ENCODE measurements around the gene SORCS2.

SORCS2 gene

GRCh38 chr4:7660176-7661039 is 468.1 kb downstream of the SORCS2 start:
- no peak overlapping the region for H3K4me2 ChIP-seq (ENCODE audit: low read length)
- H3K4me1 ChIP-seq (ENCODE audit: control insufficient read depth, low read length) = no peaks in the 10 kb centered on the region
- TF ChIP-seq CTCF (IDR thresholded peaks at IDR 0.05; ENCODE audit: low read depth, low read length, poor library complexity, severe bottlenecking) (no peak), EZH2phosphoT487 (IDR thresholded peaks at IDR 0.05; ENCODE audit: borderline replicate concordance, low read length) (no peak)

GRCh38 chr4:7661066-7661748 is 468.9 kb downstream of the SORCS2 start:
- no peaks in the 10 kb centered on the region for H4K20me1 ChIP-seq (ENCODE audit: control insufficient read depth, insufficient read depth, low read depth, low read length)
- H3K36me3 ChIP-seq (ENCODE audit: control insufficient read depth, low read length) = no peaks in the 10 kb centered on the region
- H3K27ac ChIP-seq (ENCODE audit: low read depth, low read length) = no peak overlapping the region
- no peaks in the 10 kb centered on the region for H3K4me1 ChIP-seq (ENCODE audit: control insufficient read depth, low read length)
- H3K27me3 ChIP-seq (ENCODE audit: control insufficient read depth, low read length) = no peaks in the 10 kb centered on the region
- no peaks in the 10 kb centered on the region for H3K79me2 ChIP-seq (ENCODE audit: control insufficient read depth, low read length)
- H3K4me2 ChIP-seq (ENCODE audit: low read length) = no peak overlapping the region
- no peaks in the 10 kb centered on the region for H3K9me3 ChIP-seq (ENCODE audit: control insufficient read depth, insufficient read depth, low read length)
- TF ChIP-seq CTCF (IDR thresholded peaks at IDR 0.05; ENCODE audit: low read depth, low read length, poor library complexity, severe bottlenecking) = no peak
- TF ChIP-seq EZH2phosphoT487 (IDR thresholded peaks at IDR 0.05; ENCODE audit: borderline replicate concordance, low read length) = no peak
- H3K9me2 ChIP-seq (replicated peaks; ENCODE audit: control insufficient read depth, low read length) = no peaks in the 10 kb centered on the region
- H3K4me3 ChIP-seq (ENCODE audit: low read length) = no peak overlapping the region
- H3F3A ChIP-seq (ENCODE audit: control insufficient read depth, insufficient read depth) = no peaks in the 10 kb centered on the region

More at GRCh38 chr4:7660176-7661039, 468.1 kb downstream of the SORCS2 start:
- H3K27me3 ChIP-seq (ENCODE audit: control insufficient read depth, low read length) = no peaks in the 10 kb centered on the region
- no peak overlapping the region for H3K4me3 ChIP-seq (ENCODE audit: low read length)
- no peaks in the 10 kb centered on the region for H4K20me1 ChIP-seq (ENCODE audit: control insufficient read depth, insufficient read depth, low read depth, low read length)
- H3K79me2 ChIP-seq (ENCODE audit: control insufficient read depth, low read length) = no peaks in the 10 kb centered on the region
- no peaks in the 10 kb centered on the region for H3K9me3 ChIP-seq (ENCODE audit: control insufficient read depth, insufficient read depth, low read length)
- H3K36me3 ChIP-seq (ENCODE audit: control insufficient read depth, low read length) = no peaks in the 10 kb centered on the region
- no peaks in the 10 kb centered on the region for H3F3A ChIP-seq (ENCODE audit: control insufficient read depth, insufficient read depth)
- no peaks in the 10 kb centered on the region for H3K9me2 ChIP-seq (replicated peaks; ENCODE audit: control insufficient read depth, low read length)
- no peak overlapping the region for H3K27ac ChIP-seq (ENCODE audit: low read depth, low read length)

- no peaks in the 10 kb centered on the region for H3K4me1 ChIP-seq (ENCODE audit: control insufficient read depth, low read length)
- no peak overlapping the region for H3K4me3 ChIP-seq (ENCODE audit: low read length)
- no peaks in the 10 kb centered on the region for H3K27me3 ChIP-seq (ENCODE audit: control insufficient read depth, low read length)
- H4K20me1 ChIP-seq (ENCODE audit: control insufficient read depth, insufficient read depth, low read depth, low read length) = no peaks in the 10 kb centered on the region
- no peaks in the 10 kb centered on the region for H3K9me2 ChIP-seq (replicated peaks; ENCODE audit: control insufficient read depth, low read length)
- no peak overlapping the region for H3K4me2 ChIP-seq (ENCODE audit: low read length)
- TF ChIP-seq CTCF (IDR thresholded peaks at IDR 0.05; ENCODE audit: low read depth, low read length, poor library complexity, severe bottlenecking) = no peak
- TF ChIP-seq EZH2phosphoT487 (IDR thresholded peaks at IDR 0.05; ENCODE audit: borderline replicate concordance, low read length) = no peak
- no peaks in the 10 kb centered on the region for H3K9me3 ChIP-seq (ENCODE audit: control insufficient read depth, insufficient read depth, low read length)
- H3K36me3 ChIP-seq (ENCODE audit: control insufficient read depth, low read length) = no peaks in the 10 kb centered on the region
- no peak overlapping the region for H3K27ac ChIP-seq (ENCODE audit: low read depth, low read length)
- H3F3A ChIP-seq (ENCODE audit: control insufficient read depth, insufficient read depth) = no peaks in the 10 kb centered on the region
- H3K79me2 ChIP-seq (ENCODE audit: control insufficient read depth, low read length) = no peaks in the 10 kb centered on the region
These were observed 469.6 kb downstream of the SORCS2 start for GRCh38 chr4:7661846-7662506.

Measured in DOHH2 (cell line).